Measurements from ENCODE around the gene MYRIP.
"Not testable (repeated sequence)": the region's sequence is repeated elsewhere in the genome, so short reads cannot be mapped to it uniquely, and the experiment has no call there.

The MYRIP gene

GRCh38 chr3:40237159-40237558, 427.8 kb downstream of the MYRIP start:
- DNase-seq (ENCODE audit: low read depth in 2 of 2) = no peak

GRCh38 chr3:40237889-40238571, 428.6 kb downstream of the MYRIP start:
- DNase-seq (ENCODE audit: low read depth in 2 of 2) = no peak

- DNase-seq (ENCODE audit: low read depth in 2 of 2) = no peak
These were observed 431.5 kb downstream of the MYRIP start for GRCh38 chr3:40240921-40241320.

GRCh38 chr3:40242216-40242615, 432.8 kb downstream of the MYRIP start:
- DNase-seq (ENCODE audit: low read depth in 2 of 2) = no peak

DNA sequence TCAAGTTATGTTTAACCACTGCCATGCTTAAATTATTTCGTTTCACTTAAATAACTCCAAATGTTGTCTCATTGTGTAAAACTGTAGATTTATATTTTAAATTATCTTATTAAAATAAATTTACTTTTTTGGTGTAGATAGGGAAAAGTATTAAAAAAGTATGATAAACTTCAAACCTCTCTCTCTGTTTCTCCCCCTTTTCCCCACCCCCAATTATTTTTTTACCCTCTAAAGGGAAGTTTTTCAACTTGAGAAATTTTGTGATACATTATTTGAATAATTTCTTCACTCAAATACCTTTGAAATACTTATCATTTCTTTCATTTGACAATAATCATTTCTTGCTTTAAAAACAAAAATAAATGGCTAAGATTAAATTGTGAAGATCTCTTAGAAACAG, 433.2 kb downstream of the MYRIP start:
- DNase-seq (ENCODE audit: low read depth in 2 of 2) = no peak

- DNase-seq (ENCODE audit: low read depth in 2 of 2) = no peak
These were observed 433.6 kb downstream of the MYRIP start for GRCh38 chr3:40243056-40243455.

DNA sequence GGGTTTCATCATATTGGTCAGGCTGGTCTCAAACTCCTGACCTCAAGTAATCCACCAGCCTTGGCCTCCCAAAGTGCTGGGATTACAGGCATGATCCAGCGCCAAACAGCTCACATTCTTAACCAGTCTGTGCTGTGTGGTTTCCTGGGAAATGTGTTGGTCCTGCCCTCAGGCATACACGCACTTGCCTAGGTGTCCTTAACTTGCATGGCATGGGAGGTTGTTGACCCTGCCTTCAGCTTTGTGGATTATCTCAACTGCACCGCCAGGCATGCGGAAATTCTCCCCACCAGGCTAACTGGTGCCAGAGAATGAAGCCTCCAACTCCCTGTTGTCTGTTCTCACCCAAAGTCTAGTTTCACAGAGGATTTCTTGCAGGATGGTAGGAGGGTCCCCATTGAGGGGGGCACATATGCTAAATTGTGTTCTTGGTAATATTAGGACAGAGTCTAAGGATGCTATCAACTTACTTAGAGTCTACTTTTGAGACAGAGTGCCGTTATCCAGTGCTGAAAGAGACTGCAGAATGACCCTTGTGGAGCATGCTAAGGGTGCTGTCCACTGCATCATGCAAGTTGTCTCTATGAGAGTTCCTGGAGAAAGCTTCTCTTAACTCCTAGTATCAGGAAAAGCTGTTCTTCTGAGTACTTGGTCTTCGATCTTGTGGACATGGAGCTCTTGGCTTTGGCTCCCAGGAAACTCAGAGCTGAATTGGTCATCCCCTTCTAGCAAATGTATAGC, 438.5 kb downstream of the MYRIP start:
- DNase-seq (ENCODE audit: low read depth in 2 of 2) = no peak

GRCh38 chr3:40248591-40248990, 439.2 kb downstream of the MYRIP start:
- DNase-seq (ENCODE audit: low read depth in 2 of 2) = no peak

DNA sequence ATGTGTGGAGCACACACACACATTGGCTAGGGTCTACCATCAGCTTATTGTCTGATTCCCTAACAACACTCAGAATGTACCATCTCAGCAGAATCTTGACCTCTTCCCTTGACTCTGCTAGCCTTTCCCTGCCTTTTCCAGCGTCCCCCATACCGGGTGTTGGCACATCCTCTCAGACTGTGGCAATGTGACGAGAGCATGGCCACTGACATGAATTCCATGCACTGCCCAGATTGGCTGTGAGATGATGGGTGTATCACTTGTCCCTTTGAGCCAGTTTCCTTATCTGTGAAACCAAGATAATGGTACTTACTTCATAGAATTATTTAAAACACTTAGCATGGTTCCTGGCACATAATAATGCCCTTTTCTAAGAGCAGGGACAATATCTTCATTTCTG, 439.8 kb downstream of the MYRIP start:
- no peak for DNase-seq (ENCODE audit: low read depth in 2 of 2)

GRCh38 chr3:40254491-40254890, 445.1 kb downstream of the MYRIP start:
- DNase-seq (ENCODE audit: low read depth in 2 of 2) = no peak

DNA sequence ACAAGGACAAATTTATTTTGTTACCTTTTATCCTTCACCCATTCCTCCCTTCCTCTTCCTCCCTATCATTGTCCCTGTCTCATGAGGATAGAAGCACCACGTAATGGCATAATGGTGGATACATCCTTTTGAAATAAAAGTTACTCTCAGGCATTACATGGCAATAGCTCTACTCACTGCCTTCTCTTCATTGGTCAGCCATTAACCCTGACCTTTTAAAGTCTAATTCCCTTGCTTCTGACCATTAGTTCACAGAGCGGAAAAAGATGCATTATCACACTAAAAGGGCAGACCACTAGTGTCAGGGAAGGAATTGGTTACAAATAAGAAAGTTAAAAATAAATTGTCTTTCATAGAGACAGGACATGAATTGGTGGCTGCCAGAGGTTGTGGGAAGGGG, 445.5 kb downstream of the MYRIP start:
- DNase-seq (ENCODE audit: low read depth in 2 of 2) = no peak

DNA sequence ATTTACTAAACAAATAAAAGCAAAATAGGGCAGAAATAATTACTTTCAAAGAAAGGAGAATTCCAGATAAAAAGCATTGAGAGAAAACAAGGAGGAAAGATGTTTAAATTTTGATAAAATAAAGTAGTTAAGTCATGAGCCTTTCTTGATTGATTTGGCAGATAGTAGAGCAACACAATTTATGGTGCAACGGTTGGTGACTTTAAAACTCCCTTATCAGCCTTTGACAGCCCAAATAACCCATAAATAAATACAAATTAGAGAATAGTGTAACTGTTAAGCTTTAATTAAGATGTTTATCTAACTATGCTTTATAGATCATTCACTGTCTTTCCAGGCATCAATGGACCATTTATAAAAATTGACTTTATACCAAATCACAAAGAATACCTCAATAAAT, 446.1 kb downstream of the MYRIP start:
- no peak for DNase-seq (ENCODE audit: low read depth in 2 of 2)

DNA sequence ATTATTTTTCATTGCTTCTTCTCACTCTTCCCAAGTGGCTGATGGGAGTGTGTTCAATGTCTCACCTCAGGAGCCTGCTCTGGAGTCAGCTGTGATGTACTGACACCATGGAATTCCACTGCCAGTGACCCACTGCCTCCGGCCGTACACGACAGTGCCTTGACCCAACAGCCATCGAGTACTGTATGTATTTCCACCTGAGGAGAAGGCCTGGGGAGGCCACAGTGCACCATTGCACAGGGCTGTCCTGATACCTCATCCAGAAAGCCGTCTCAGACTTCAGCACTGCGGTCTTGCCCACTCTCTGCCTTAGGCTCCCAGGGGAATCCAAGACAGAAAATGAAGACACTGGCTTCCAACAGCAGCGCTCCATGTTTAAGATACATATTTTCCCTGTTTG, 448.7 kb downstream of the MYRIP start:
- no peak for DNase-seq (ENCODE audit: low read depth in 2 of 2)

GRCh38 chr3:40258555-40258954, 449.1 kb downstream of the MYRIP start:
- DNase-seq (ENCODE audit: low read depth in 2 of 2) = no peak

DNA sequence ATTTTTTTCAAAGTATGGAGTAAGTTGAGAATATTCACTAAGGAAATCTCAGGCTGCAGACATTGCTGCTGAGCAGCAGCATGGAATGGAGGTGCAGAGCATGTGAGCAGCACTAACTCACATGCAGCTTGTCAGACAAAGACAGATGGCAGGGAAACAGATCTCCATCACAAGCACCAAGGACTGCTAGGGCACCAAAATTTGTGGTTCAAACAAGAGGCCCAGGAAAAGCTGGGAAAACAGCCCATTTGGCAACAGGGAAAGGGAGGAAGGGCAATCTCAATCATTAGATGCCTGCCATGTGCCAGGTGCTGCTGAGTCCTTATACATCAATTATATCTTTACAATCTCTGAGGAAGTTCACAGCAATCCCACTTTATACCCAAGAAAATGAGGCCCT, 452.9 kb downstream of the MYRIP start:
- no peak for DNase-seq (ENCODE audit: low read depth in 2 of 2)

DNA sequence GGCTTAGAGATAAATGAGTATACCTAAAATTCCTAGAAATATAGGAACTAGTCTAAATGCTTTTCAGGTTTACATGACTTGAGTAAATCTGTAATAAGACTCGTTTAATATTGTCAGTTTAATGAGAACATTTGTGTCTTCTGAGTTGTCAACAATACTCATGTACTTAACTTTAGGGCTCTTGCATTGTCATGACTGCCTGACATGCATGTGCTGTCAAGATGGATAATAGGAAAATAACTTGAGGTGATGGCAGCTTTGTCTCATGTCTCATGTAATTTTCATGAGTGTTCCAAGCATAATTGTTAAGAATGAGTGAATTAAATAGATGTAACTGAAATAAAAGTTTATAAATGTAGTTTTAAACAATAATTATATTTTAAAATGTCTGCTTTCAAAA, 455.0 kb downstream of the MYRIP start:
- no peak for DNase-seq (ENCODE audit: low read depth in 2 of 2)

- no peak for DNase-seq (ENCODE audit: low read depth in 2 of 2)
These were observed 455.8 kb downstream of the MYRIP start for GRCh38 chr3:40265181-40265580.

- no peak for DNase-seq (ENCODE audit: low read depth in 2 of 2)
These were observed 458.7 kb downstream of the MYRIP start for GRCh38 chr3:40267937-40268724.

DNA sequence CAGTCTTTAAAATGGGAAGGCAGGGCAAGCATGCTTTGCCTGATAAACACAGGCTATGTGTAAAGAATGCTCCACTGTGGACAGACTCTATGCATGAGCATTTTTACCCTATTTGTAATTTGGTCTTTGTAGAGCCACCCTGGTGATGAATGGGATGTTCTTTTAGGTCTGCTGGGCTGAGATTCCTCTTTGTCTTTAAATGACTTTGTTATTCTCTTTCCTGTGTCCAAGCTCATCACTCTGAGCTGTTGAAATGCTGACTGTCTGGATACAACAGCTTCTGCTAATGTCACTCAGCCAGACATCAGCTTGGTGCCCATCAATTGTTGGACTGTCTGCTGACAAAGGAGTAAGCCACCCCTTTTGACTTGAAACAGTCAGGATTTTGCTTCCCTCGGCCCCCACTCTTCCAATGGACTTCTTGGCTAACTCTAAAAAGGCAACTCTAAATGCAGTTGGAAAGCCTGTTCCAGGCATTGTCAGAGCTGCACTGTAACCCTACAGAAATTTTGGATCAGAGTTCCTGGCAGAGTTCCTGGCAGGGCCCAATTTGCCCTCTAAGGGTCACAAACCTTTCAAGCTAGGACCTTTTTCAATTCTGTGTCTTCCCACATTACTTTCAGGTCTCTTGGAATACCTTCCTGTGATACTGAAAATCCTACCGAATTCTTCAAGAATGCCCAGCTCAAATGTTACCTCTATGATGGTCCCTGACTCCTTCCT, 459.6 kb downstream of the MYRIP start:
- no peak for DNase-seq (ENCODE audit: low read depth in 2 of 2)

- DNase-seq (ENCODE audit: low read depth in 2 of 2) = no peak
These were observed 469.4 kb downstream of the MYRIP start for GRCh38 chr3:40278791-40279190.

DNA sequence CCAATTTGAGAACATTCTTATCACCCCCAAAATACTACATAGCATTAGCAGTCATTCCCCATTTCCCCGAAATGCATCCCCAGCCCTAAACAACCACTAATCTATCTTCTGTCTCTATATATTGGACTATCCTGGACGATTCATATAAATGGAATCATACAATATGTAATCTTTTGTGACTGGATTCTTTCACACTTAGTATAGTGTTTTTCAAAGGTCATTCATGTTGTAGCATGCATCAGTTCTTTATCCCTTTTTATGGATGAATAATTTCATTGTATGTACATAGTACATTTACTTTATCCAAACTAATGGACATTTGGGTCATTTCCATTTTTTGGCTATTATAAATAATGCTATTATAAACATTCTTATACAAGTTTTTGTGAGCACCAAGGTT, 472.6 kb downstream of the MYRIP start:
- no peak for DNase-seq (ENCODE audit: low read depth in 2 of 2)

GRCh38 chr3:40283057-40283456, 473.6 kb downstream of the MYRIP start:
- not testable (repeated sequence) for DNase-seq (ENCODE audit: low read depth in 2 of 2)

All from stimulated activated CD4-positive, alpha-beta T cell treated with anti-CD3 and anti-CD28 coated beads, Interleukin-1b, Interleukin-23, amount 100 ng/mL, for 1 hour (primary cell).